HepG2 (cell line): ENCODE data around the gene TRPT1. TPM values are rescaled to one million over a fixed set of nuclear protein-coding genes. Genes with fewer than 3 reads are reported as not detected.
A peak's percentile ranks its signal among the peaks of the same experiment; 100 is the strongest.

Source experiments
- ASH2L ChIP-seq: fragments of 300-600, 200-600 bp; sonication (generic); IDR thresholded peaks from 2 replicates; pipeline ENCODE4 v1.7.0; 2017; ENCODE audit warnings: low read depth, mild to moderate bottlenecking, moderate library complexity, mixed read lengths, low read length; ENCODE audit not compliant: insufficient read length
- BATF2 ChIP-seq: sonication (generic); formaldehyde crosslinking; IDR thresholded peaks from 2 replicates; pipeline ENCODE4 v1.8.0; 2022; ENCODE audit warnings: mild to moderate bottlenecking, missing genetic modification reagents, moderate library complexity
- BCL3 ChIP-seq: sonication (generic); formaldehyde crosslinking; IDR thresholded peaks from 2 replicates; pipeline ENCODE4 v1.5.1; 2020; ENCODE audit warnings: mild to moderate bottlenecking, missing genetic modification reagents, moderate library complexity
- CBFB ChIP-seq: sonication (generic); formaldehyde crosslinking; IDR thresholded peaks from 2 replicates; pipeline ENCODE4 v1.4.0; 2020; ENCODE audit warnings: missing genetic modification reagents
- CCDC6 ChIP-seq: sonication (generic); formaldehyde crosslinking; IDR thresholded peaks from 2 replicates; pipeline ENCODE4 v1.8.1; 2022; ENCODE audit warnings: mild to moderate bottlenecking, missing genetic modification reagents, moderate library complexity
- CREBL2 ChIP-seq: sonication (generic); formaldehyde crosslinking; IDR thresholded peaks from 2 replicates; pipeline ENCODE4 v1.8.1; 2023; ENCODE audit warnings: missing genetic modification reagents, mild to moderate bottlenecking, borderline replicate concordance
- DR1 ChIP-seq: sonication (generic); formaldehyde crosslinking; IDR thresholded peaks from 2 replicates; pipeline ENCODE4 v1.8.0; 2021; ENCODE audit warnings: mild to moderate bottlenecking, missing genetic modification reagents, inconsistent platforms
- EED ChIP-seq: sonication (generic); formaldehyde crosslinking; IDR thresholded peaks from 2 replicates; pipeline ENCODE4 v1.5.0; 2020; ENCODE audit warnings: mild to moderate bottlenecking, missing genetic modification reagents
- EP300 ChIP-seq, 3 experiments: sonication (generic) in 1 of 3; formaldehyde crosslinking in 1 of 3; IDR thresholded peaks; 2 replicates each; pipeline versions ENCODE4 v1.5.1 to v1.6.1; 2011 to 2020; ENCODE audit warnings: low read depth in 2 of 3, low read length in 2 of 3, borderline replicate concordance in 1 of 3, improper control_type of control experiment in 1 of 3, mild to moderate bottlenecking in 1 of 3, missing genetic modification reagents in 1 of 3, moderate library complexity in 1 of 3
- ETV5 ChIP-seq: IDR thresholded peaks from 2 replicates; pipeline ENCODE4 v1.6.1; 2018; ENCODE audit warnings: missing biosample characterization, missing genetic modification reagents, inconsistent platforms, borderline replicate concordance
- GABPA ChIP-seq, 2 experiments: IDR thresholded peaks; 2 replicates each; pipeline ENCODE4 v1.6.1; 2011 to 2016; ENCODE audit warnings: low read depth in 2 of 2, low read length in 1 of 2, missing biosample characterization in 1 of 2, missing genetic modification characterization in 1 of 2
- HOXA9 ChIP-seq: sonication (generic); formaldehyde crosslinking; IDR thresholded peaks from 2 replicates; pipeline ENCODE4 v1.8.1; 2022; ENCODE audit warnings: missing genetic modification reagents, mild to moderate bottlenecking, moderate library complexity, borderline replicate concordance
- IRF2 ChIP-seq: IDR thresholded peaks from 2 replicates; pipeline ENCODE4 v1.6.1; 2018; ENCODE audit warnings: missing genetic modification reagents, missing compliant biosample characterization
- KLF9 ChIP-seq: IDR thresholded peaks from 2 replicates; pipeline ENCODE4 v1.6.1; 2016; ENCODE audit warnings: low read depth
- MBD4 ChIP-seq: IDR thresholded peaks from 2 replicates; pipeline ENCODE4 v1.6.1; 2012; ENCODE audit warnings: low read length, inconsistent platforms, borderline replicate concordance
- MBNL3 ChIP-seq: fragments of 250-450 bp; sonication (Bioruptor Pico); conservative IDR thresholded peaks from 2 replicates; pipeline ENCODE4 v1.8.0; 2022; ENCODE audit warnings: mild to moderate bottlenecking, inconsistent platforms
- MXD4 ChIP-seq: IDR thresholded peaks from 2 replicates; pipeline ENCODE4 v1.6.1; 2016; ENCODE audit warnings: mild to moderate bottlenecking, missing biosample characterization, missing genetic modification reagents
- MYNN ChIP-seq: sonication (generic); formaldehyde crosslinking; IDR thresholded peaks from 2 replicates; pipeline ENCODE4 v1.4.0; 2020; ENCODE audit warnings: mild to moderate bottlenecking, low read depth, missing genetic modification reagents
- PCBP2 ChIP-seq: fragments of 200-400 bp; formaldehyde crosslinking; optimal IDR thresholded peaks from 2 replicates; pipeline ENCODE3; 2018; ENCODE audit warnings: low read length, low read depth; ENCODE audit not compliant: poor library complexity, severe bottlenecking
- POLR2A ChIP-seq, 2 experiments: IDR thresholded peaks; 2 replicates each; pipeline ENCODE4 v1.6.1; 2011; ENCODE audit warnings: low read depth in 2 of 2, low read length in 2 of 2, mild to moderate bottlenecking in 1 of 2, moderate library complexity in 1 of 2; ENCODE audit not compliant: insufficient read depth in 1 of 2
- SSRP1 ChIP-seq: IDR thresholded peaks from 2 replicates; pipeline ENCODE4 v1.6.1; 2016; ENCODE audit warnings: control low read depth
- SUZ12 ChIP-seq: fragments of 150-350 bp; IDR thresholded peaks from 2 replicates; pipeline ENCODE4 v1.6.1; 2014; ENCODE audit warnings: low read depth, low read length
- TEAD3 ChIP-seq: optimal IDR thresholded peaks from 2 replicates; pipeline ENCODE3; 2016; ENCODE audit warnings: borderline replicate concordance
- ZBTB21 ChIP-seq: sonication (generic); formaldehyde crosslinking; IDR thresholded peaks from 2 replicates; pipeline ENCODE4 v1.4.0; 2020; ENCODE audit warnings: missing genetic modification reagents
- ZFAT ChIP-seq: sonication (generic); formaldehyde crosslinking; conservative IDR thresholded peaks from 2 replicates; pipeline ENCODE4 v1.8.1; 2023; ENCODE audit warnings: missing genetic modification reagents, inconsistent platforms
- ZNF33A ChIP-seq: sonication (generic); formaldehyde crosslinking; IDR thresholded peaks from 2 replicates; pipeline ENCODE4 v1.5.1; 2020; ENCODE audit warnings: missing genetic modification reagents, mild to moderate bottlenecking, moderate library complexity, borderline replicate concordance
- ZNF607 ChIP-seq: sonication (generic); formaldehyde crosslinking; IDR thresholded peaks from 2 replicates; pipeline ENCODE4 v1.5.1; 2020; ENCODE audit warnings: missing genetic modification reagents, mild to moderate bottlenecking, borderline replicate concordance
- ZNF768 ChIP-seq: sonication (generic); formaldehyde crosslinking; IDR thresholded peaks from 2 replicates; pipeline ENCODE4 v1.4.0; 2020; ENCODE audit warnings: missing genetic modification reagents
- ZNF839 ChIP-seq: sonication (generic); formaldehyde crosslinking; IDR thresholded peaks from 2 replicates; pipeline ENCODE4 v1.4.0; 2020; ENCODE audit warnings: missing genetic modification reagents, mild to moderate bottlenecking, borderline replicate concordance
- ZNF841 ChIP-seq: sonication (generic); formaldehyde crosslinking; IDR thresholded peaks from 2 replicates; pipeline ENCODE4 v1.8.1; 2023; ENCODE audit warnings: missing genetic modification reagents, borderline replicate concordance
- polyA plus RNA-seq, 8 experiments: library from polyadenylated mRNA; depleted of rRNA in 3 of 8; stranded (reverse) in 7 of 8; unstranded in 1 of 8; fragments of >200 nt; fragmentation: Illumina TruSeq in 4 of 8; extraction: Trizol in 4 of 8; gene quantifications; 2 replicates each; pipeline versions ENCODE4 v1.2.1 to v1.2.3, GENCODE V29; 2011 to 2016; ENCODE audit warnings: low read depth in 4 of 8, missing spikeins in 1 of 8, mixed read lengths in 1 of 8; ENCODE audit not compliant: insufficient read depth in 1 of 8
- total RNA-seq, 5 experiments: library from RNA; depleted of rRNA; stranded (reverse); fragments of >200 nt; fragmentation: Illumina TruSeq; extraction: Trizol; gene quantifications; 2 replicates each; pipeline ENCODE4 v1.2.3, GENCODE V29; 2016; ENCODE audit warnings: low read depth in 1 of 5

The TRPT1 gene
- total and polyA plus RNA-seq, 2 of the 13 experiments (the other 11 are each of a cell fraction or from before 2014, with no cell fraction given), result 24.8 to 40.7 TPM

GRCh38 chr11:64268893-64269539, 43.0 kb upstream of the TRPT1 start (continued):
- TF ChIP-seq EP300 (IDR thresholded peaks at IDR 0.05; ENCODE audit: low read depth in 2 of 2, low read length in 2 of 2), result no peak
- no peak for TF ChIP-seq EP300 (CRISPR knock-in tag; IDR thresholded peaks at IDR 0.05; ENCODE audit: borderline replicate concordance)
- TF ChIP-seq ASH2L, result peak; percentile 3
- TF ChIP-seq ZBTB21 (CRISPR knock-in tag), result no peak
- TF ChIP-seq ZNF768 (CRISPR knock-in tag), result 0 out of 2 replicates have a peak, but pooled peaks have one; percentile 70
- TF ChIP-seq MBD4, result no peak
- TF ChIP-seq ZFAT (CRISPR knock-in tag), result no peak
- peak; percentile 10; the same call in 1 of the 2 replicates for TF ChIP-seq CBFB
- TF ChIP-seq KLF9 (CRISPR knock-in tag), result no peak
- TF ChIP-seq DR1 (CRISPR knock-in tag), result 0 out of 2 replicates have a peak, but pooled peaks have one; percentile 5
- TF ChIP-seq ZNF839 (CRISPR knock-in tag), result no peak
- TF ChIP-seq GABPA (IDR thresholded peaks at IDR 0.05; ENCODE audit: low read depth, low read length), result peak; percentile 39; the same call in 1 of the 2 replicates
- peak; percentile 73 for TF ChIP-seq GABPA (CRISPR knock-in tag; IDR thresholded peaks at IDR 0.05; ENCODE audit: low read depth)
- 0 out of 2 replicates have a peak, but pooled peaks have one; percentile 33 for TF ChIP-seq EED
- TF ChIP-seq IRF2 (CRISPR knock-in tag), result 0 out of 2 replicates have a peak, but pooled peaks have one; percentile 27
- peak; percentile 55; the same call in 1 of the 2 replicates for TF ChIP-seq ZNF607 (CRISPR knock-in tag)
- peak; percentile 68; the same call in 1 of the 2 replicates for TF ChIP-seq HOXA9
- no peak for TF ChIP-seq POLR2A (IDR thresholded peaks at IDR 0.05; ENCODE audit: insufficient read depth in 1 of 2, low read depth in 2 of 2, low read length in 2 of 2)
- peak; percentile 59 for TF ChIP-seq SSRP1
- no peak for TF ChIP-seq SUZ12
- TF ChIP-seq PCBP2, result no peak
- peak; percentile 73 for TF ChIP-seq ETV5 (CRISPR knock-in tag)
- TF ChIP-seq ZNF33A (CRISPR knock-in tag), result no peak
- no peak for TF ChIP-seq MXD4
- no peak for TF ChIP-seq CREBL2 (CRISPR knock-in tag)
- TF ChIP-seq BATF2, result peak; percentile 75; the same call in 1 of the 2 replicates
- TF ChIP-seq MBNL3 (CRISPR knock-in tag), result no peak
- TF ChIP-seq BCL3, result 0 out of 2 replicates have a peak, but pooled peaks have one; percentile 6
- TF ChIP-seq CCDC6, result peak; percentile 44; the same call in 1 of the 2 replicates
- TF ChIP-seq ZNF841 (CRISPR knock-in tag), result peak; percentile 78; the same call in 1 of the 2 replicates
- peak; percentile 76 for TF ChIP-seq TEAD3 (CRISPR knock-in tag)
- TF ChIP-seq MYNN (CRISPR knock-in tag), result no peak
